Measurements from ENCODE around the gene MICAL3. TPM values are rescaled to one million over a fixed set of nuclear protein-coding genes. Genes with fewer than 3 reads are reported as not detected.

Gene MICAL3
- total RNA-seq, 4 donors from 2014 or later = 30.4 to 57.1 (median 37.7) TPM

GRCh38 chr22:17775781-17776465, 248.4 kb downstream of the MICAL3 start:
- Histone ChIP-seq H3K27me3 (no peaks in the 10 kb centered on the region), H3K9me3 (no peaks in the 10 kb centered on the region), H3K36me3 (no peaks in the 10 kb centered on the region), H3K27ac (no peak overlapping the region), H3K4me3 (no peak overlapping the region), H3K4me1 (peaks cover 30% of the 10 kb centered on the region)
- no peak for DNase-seq (ENCODE audit: low spot score in 2 of 2)
- no peak for TF ChIP-seq EP300 (IDR thresholded peaks at IDR 0.05)
- no peak for TF ChIP-seq POLR2A (IDR thresholded peaks at IDR 0.05)
- TF ChIP-seq CTCF (IDR thresholded peaks at IDR 0.05) = no peak
- TF ChIP-seq POLR2AphosphoS5 (IDR thresholded peaks at IDR 0.05) = no peak
- 80% methylated on average over 10 of the region's 10 CpGs for WGBS

- H3K9me3 ChIP-seq = no peaks in the 10 kb centered on the region
- peaks cover 33% of the 10 kb centered on the region for H3K4me1 ChIP-seq
- H3K4me3 ChIP-seq = peak overlapping the region; percentile 93
- DNase-seq (ENCODE audit: low spot score in 2 of 2) = no peak
- no peaks in the 10 kb centered on the region for H3K36me3 ChIP-seq
- no peak overlapping the region for H3K27ac ChIP-seq
- no peaks in the 10 kb centered on the region for H3K27me3 ChIP-seq
- 83% methylated on average over 27 of the region's 27 CpGs for WGBS
- no peak for TF ChIP-seq EP300 (IDR thresholded peaks at IDR 0.05)
- TF ChIP-seq POLR2A (IDR thresholded peaks at IDR 0.05) = no peak
- no peak for TF ChIP-seq POLR2AphosphoS5 (IDR thresholded peaks at IDR 0.05)
- no peak for TF ChIP-seq CTCF (IDR thresholded peaks at IDR 0.05)
Observed at GRCh38 chr22:17774926-17775685, 249.3 kb downstream of the MICAL3 start.

GRCh38 chr22:17774206-17774925, 250.0 kb downstream of the MICAL3 start, which contains the start of gene BID:
TSS of gene BID (minus strand) at chr22:17774469. CDS start at chr22:17750116, 24,353 bp downstream.
- H3K4me1 ChIP-seq = peaks cover 33% of the 10 kb centered on the region
- WGBS = 0% methylated on average over 5 of the region's 64 CpGs
- H3K36me3 ChIP-seq = no peaks in the 10 kb centered on the region
- H3K27ac ChIP-seq = peak within 1 kb of the TSS; percentile 69
- TF ChIP-seq POLR2A (IDR thresholded peaks at IDR 0.05) = no peak
- no peak for TF ChIP-seq POLR2AphosphoS5 (IDR thresholded peaks at IDR 0.05)
- TF ChIP-seq CTCF (IDR thresholded peaks at IDR 0.05) = no peak
- TF ChIP-seq EP300 (IDR thresholded peaks at IDR 0.05) = no peak
- H3K9me3 ChIP-seq = no peaks in the 10 kb centered on the region
- peak within 1 kb of the TSS; percentile 93 for H3K4me3 ChIP-seq
- H3K27me3 ChIP-seq = no peaks in the 10 kb centered on the region
- no peak for DNase-seq (ENCODE audit: low spot score in 2 of 2)

GRCh38 chr22:17773606-17774205, 250.7 kb downstream of the MICAL3 start:
- H3K27me3 ChIP-seq = no peaks in the 10 kb centered on the region
- H3K9me3 ChIP-seq = no peaks in the 10 kb centered on the region
- peak overlapping the region; percentile 93 for H3K4me3 ChIP-seq
- peaks cover 33% of the 10 kb centered on the region for H3K4me1 ChIP-seq
- no peak for DNase-seq (ENCODE audit: low spot score in 2 of 2)
- no peaks in the 10 kb centered on the region for H3K36me3 ChIP-seq
- H3K27ac ChIP-seq = peak overlapping the region; percentile 69
- 3% methylated on average over 7 of the region's 47 CpGs for WGBS
- TF ChIP-seq POLR2AphosphoS5 (IDR thresholded peaks at IDR 0.05) (no peak), CTCF (IDR thresholded peaks at IDR 0.05) (no peak), EP300 (IDR thresholded peaks at IDR 0.05) (no peak), POLR2A (IDR thresholded peaks at IDR 0.05) (no peak)

Data from suprapubic skin (tissue), 4 donors.